GM12878 (cell line): ENCODE data around the gene PMAIP1. TPM values are rescaled to one million over a fixed set of nuclear protein-coding genes. Genes with fewer than 3 reads are reported as not detected.

Source experiments
- ATF2 ChIP-seq: IDR thresholded peaks from 2 replicates; pipeline ENCODE4 v1.6.1; 2012; ENCODE audit warnings: low read length, inconsistent platforms
- BCL3 ChIP-seq: IDR thresholded peaks from 2 replicates; pipeline ENCODE4 v1.6.1; 2011; ENCODE audit warnings: borderline replicate concordance, low read depth, mild to moderate bottlenecking, moderate library complexity, low read length; ENCODE audit not compliant: insufficient read depth, poor library complexity, severe bottlenecking
- BMI1 ChIP-seq: fragments of 450-650 bp; IDR thresholded peaks from 2 replicates; pipeline ENCODE4 v1.6.1; 2016; ENCODE audit warnings: mild to moderate bottlenecking, moderate library complexity, borderline replicate concordance
- E4F1 ChIP-seq: fragments of 450-650 bp; IDR thresholded peaks from 2 replicates; pipeline ENCODE4 v1.6.1; 2018; ENCODE audit warnings: borderline replicate concordance, mild to moderate bottlenecking; ENCODE audit not compliant: partially characterized antibody
- ETV6 ChIP-seq, 2 experiments: fragments of 450-650 bp in 1 of 2; IDR thresholded peaks in 1 of 2; conservative IDR thresholded peaks in 1 of 2; 2 replicates each; pipeline ENCODE4 v1.6.1; 2014; ENCODE audit warnings: antibody characterized with exemption in 1 of 2, borderline replicate concordance in 1 of 2, low read depth in 1 of 2, mild to moderate bottlenecking in 1 of 2, moderate library complexity in 1 of 2
- EZH2 ChIP-seq: IDR thresholded peaks from 2 replicates; pipeline ENCODE4 v1.6.1; 2012; ENCODE audit warnings: low read depth, mild to moderate bottlenecking, control low read depth, inconsistent platforms, low read length, borderline replicate concordance; ENCODE audit not compliant: control insufficient read depth
- IRF3 ChIP-seq: fragments of 450-650 bp; IDR thresholded peaks from 2 replicates; pipeline ENCODE4 v1.6.1; 2014; ENCODE audit warnings: mild to moderate bottlenecking
- MLLT1 ChIP-seq: fragments of 450-650 bp; IDR thresholded peaks from 2 replicates; pipeline ENCODE4 v1.6.1; 2016; ENCODE audit warnings: mild to moderate bottlenecking
- NFIC ChIP-seq: IDR thresholded peaks from 2 replicates; pipeline ENCODE4 v1.6.1; 2012; ENCODE audit warnings: low read depth, mild to moderate bottlenecking, inconsistent platforms, low read length, moderate library complexity
- SMAD1 ChIP-seq: fragments of 450-650 bp; IDR thresholded peaks from 2 replicates; pipeline ENCODE4 v1.6.1; 2018; ENCODE audit warnings: mild to moderate bottlenecking, low read depth; ENCODE audit not compliant: partially characterized antibody
- SREBF1 ChIP-seq: IDR thresholded peaks from 2 replicates; pipeline ENCODE4 v1.6.1; 2012; ENCODE audit warnings: mild to moderate bottlenecking, low read length
- USF2 ChIP-seq: IDR thresholded peaks from 2 replicates; pipeline ENCODE4 v1.6.1; 2011; ENCODE audit warnings: low read depth, low read length, improper control_type of control experiment, borderline replicate concordance
- ZBED1 ChIP-seq: IDR thresholded peaks from 2 replicates; pipeline ENCODE4 v1.6.1; 2016; ENCODE audit warnings: borderline replicate concordance
- ZZZ3 ChIP-seq: IDR thresholded peaks from 2 replicates; pipeline ENCODE4 v1.6.1; 2011; ENCODE audit warnings: low read depth; ENCODE audit not compliant: control insufficient read depth, insufficient read length
- polyA plus RNA-seq, 11 experiments: library from polyadenylated mRNA; depleted of rRNA in 4 of 11; unstranded in 6 of 11; stranded (reverse) in 5 of 11; fragments of >200 nt; fragmentation: Nextera tagmentation in 4 of 11; fragmentation: Illumina TruSeq in 1 of 11; extraction: Ambion mirVana in 4 of 11; extraction: Trizol in 1 of 11; gene quantifications; 1 replicate in 1 of 11; 2 replicates in 10 of 11; pipeline versions ENCODE4 v1.2.1 to v1.2.3, GENCODE V29; 2011 to 2016; ENCODE audit warnings: inconsistent platforms in 2 of 11, missing spikeins in 2 of 11, low read depth in 1 of 11
- total RNA-seq, 4 experiments: library from RNA; depleted of rRNA in 3 of 4; stranded (reverse); fragments of >200 nt in 3 of 4; fragmentation: Illumina TruSeq in 1 of 4; extraction: Trizol in 1 of 4; gene quantifications; 2 replicates each; pipeline versions ENCODE4 v1.2.1 to v1.2.3, GENCODE V29; 2013 to 2021

PMAIP1 gene
- total and polyA plus RNA-seq, 10 of the 15 experiments (the other 5 are each of a cell fraction or from before 2014, with no cell fraction given): 74.0 to 219 (median 112) TPM

- TF ChIP-seq ATF2: no peak
- no peak for TF ChIP-seq BMI1
- TF ChIP-seq NFIC: no peak
- TF ChIP-seq E4F1: no peak
- TF ChIP-seq ETV6 (conservative IDR thresholded peaks at IDR 0.05 in 1 of 2, IDR thresholded peaks at IDR 0.05 in 1 of 2; ENCODE audit: borderline replicate concordance in 1 of 2, low read depth in 1 of 2): no peak
- TF ChIP-seq SMAD1: peak; percentile 95
- no peak for TF ChIP-seq IRF3
- TF ChIP-seq MLLT1: peak; percentile 24; the same call in 1 of the 2 replicates
- no peak for TF ChIP-seq ZZZ3
- TF ChIP-seq ZBED1: peak; percentile 90
- TF ChIP-seq EZH2: no peak
- TF ChIP-seq BCL3: peak; percentile 72
- TF ChIP-seq SREBF1: no peak
- TF ChIP-seq USF2: no peak
These were observed at the start of gene PMAIP1 (continued) for GRCh38 chr18:59899298-59900221.
